ENCODE measurements around the gene SLC25A23.

- TF ChIP-seq, protein P1, sequence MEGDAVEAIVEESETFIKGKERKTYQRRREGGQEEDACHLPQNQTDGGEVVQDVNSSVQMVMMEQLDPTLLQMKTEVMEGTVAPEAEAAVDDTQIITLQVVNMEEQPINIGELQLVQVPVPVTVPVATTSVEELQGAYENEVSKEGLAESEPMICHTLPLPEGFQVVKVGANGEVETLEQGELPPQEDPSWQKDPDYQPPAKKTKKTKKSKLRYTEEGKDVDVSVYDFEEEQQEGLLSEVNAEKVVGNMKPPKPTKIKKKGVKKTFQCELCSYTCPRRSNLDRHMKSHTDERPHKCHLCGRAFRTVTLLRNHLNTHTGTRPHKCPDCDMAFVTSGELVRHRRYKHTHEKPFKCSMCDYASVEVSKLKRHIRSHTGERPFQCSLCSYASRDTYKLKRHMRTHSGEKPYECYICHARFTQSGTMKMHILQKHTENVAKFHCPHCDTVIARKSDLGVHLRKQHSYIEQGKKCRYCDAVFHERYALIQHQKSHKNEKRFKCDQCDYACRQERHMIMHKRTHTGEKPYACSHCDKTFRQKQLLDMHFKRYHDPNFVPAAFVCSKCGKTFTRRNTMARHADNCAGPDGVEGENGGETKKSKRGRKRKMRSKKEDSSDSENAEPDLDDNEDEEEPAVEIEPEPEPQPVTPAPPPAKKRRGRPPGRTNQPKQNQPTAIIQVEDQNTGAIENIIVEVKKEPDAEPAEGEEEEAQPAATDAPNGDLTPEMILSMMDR (IDR thresholded peaks at IDR 0.05), result no peak
- no peak for TF ChIP-seq POLR2A (IDR thresholded peaks at IDR 0.05)
These were observed 15.6 kb downstream of the SLC25A23 start for GRCh38 chr19:6443986-6444385.
